BE2C (cell line): ENCODE data around the gene TKT.

Experiments
- DNase-seq: peaks from one replicate; pipeline ENCODE4 v3.0.0-alpha.2; 2020
- H3K27me3 ChIP-seq: fragments of 250-450 bp; sonication (Bioruptor Pico); 2 replicates; pipeline ENCODE4 v1.5.1; 2020; ENCODE audit warnings: mild to moderate bottlenecking
- H3K36me3 ChIP-seq: fragments of 250-450 bp; sonication (Bioruptor Pico); 2 replicates; pipeline ENCODE4 v1.5.1; 2020; ENCODE audit warnings: mild to moderate bottlenecking
- H3K4me1 ChIP-seq: fragments of 250-450 bp; sonication (Bioruptor Pico); 2 replicates; pipeline ENCODE4 v1.5.1; 2020
- H3K4me3 ChIP-seq: 2 replicates; pipeline ENCODE4 v1.5.1; 2011; ENCODE audit warnings: low read depth, low read length
- H3K9me3 ChIP-seq: fragments of 250-450 bp; sonication (Bioruptor Pico); 2 replicates; pipeline ENCODE4 v1.5.1; 2020
- TF ChIP-seq, protein P1 (sequence below): IDR thresholded peaks from 2 replicates; pipeline ENCODE4 v1.5.1; 2012; ENCODE audit warnings: mild to moderate bottlenecking, low read depth, low read length

Gene TKT

DNA sequence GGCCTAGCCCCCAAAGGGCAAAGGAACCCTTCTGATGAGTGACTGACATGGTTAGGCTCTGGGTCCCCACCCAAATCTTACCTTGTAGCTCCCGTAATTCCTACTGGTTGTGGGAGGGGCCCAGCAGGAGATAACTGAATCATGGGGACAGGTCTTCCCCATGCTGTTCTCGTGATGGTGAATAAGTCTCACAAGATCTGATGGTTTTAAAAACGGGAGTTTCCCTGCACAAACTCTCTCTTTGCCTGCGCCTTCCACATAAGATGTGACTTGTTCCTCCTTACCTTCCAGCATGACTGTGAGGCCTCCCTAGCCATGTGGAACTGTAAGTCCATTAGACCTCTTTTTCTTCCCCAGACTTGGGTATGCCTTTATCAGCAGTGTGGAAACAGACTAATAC lies 16.9 kb downstream of the TKT start:
- no peaks in the 10 kb centered on the region for H3K27me3 ChIP-seq
- no peak for DNase-seq
- peaks cover 65% of the 10 kb centered on the region for H3K36me3 ChIP-seq
- H3K4me1 ChIP-seq: no peaks in the 10 kb centered on the region
- H3K4me3 ChIP-seq: no peak overlapping the region
- TF ChIP-seq, protein P1, sequence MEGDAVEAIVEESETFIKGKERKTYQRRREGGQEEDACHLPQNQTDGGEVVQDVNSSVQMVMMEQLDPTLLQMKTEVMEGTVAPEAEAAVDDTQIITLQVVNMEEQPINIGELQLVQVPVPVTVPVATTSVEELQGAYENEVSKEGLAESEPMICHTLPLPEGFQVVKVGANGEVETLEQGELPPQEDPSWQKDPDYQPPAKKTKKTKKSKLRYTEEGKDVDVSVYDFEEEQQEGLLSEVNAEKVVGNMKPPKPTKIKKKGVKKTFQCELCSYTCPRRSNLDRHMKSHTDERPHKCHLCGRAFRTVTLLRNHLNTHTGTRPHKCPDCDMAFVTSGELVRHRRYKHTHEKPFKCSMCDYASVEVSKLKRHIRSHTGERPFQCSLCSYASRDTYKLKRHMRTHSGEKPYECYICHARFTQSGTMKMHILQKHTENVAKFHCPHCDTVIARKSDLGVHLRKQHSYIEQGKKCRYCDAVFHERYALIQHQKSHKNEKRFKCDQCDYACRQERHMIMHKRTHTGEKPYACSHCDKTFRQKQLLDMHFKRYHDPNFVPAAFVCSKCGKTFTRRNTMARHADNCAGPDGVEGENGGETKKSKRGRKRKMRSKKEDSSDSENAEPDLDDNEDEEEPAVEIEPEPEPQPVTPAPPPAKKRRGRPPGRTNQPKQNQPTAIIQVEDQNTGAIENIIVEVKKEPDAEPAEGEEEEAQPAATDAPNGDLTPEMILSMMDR: no peak
- no peaks in the 10 kb centered on the region for H3K9me3 ChIP-seq

DNA sequence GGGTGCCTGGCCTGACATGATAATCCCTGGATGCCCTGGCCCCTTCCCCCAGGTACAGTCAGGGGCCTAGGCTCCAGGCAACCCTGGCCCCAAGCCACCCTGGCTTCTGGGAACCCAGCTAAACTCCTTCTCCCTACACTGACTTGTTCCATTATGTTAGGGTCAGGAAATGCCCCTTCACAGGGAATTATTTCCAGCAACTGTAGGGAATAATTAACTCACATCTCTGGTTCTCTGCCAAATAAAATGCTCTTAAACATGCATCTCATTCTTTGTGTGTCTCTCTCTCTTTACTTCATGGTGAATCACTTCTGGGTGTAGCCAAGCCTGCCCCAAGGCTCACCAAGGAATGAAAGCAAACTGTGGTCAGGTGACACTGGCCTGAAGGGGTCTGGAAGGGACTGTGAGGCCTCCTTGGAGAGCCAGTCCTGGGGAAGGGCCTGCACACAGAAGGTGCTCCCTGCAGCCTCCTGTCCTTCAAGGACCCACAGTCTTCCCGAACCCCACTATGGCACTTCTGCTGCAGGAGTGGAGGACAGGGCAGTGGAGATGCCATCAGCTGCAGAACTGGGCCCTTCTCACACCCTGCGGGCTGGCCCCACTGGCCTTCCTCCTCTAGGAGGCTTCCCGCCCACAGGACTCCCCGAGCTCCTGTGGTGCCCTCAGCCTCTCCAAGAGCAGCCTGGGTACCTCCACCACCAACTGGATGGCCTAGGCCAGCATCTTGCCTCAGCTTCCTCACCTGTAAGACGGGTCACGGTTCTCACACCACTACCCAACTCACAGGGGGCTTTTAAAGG lies 17.6 kb downstream of the TKT start:
- no peak for DNase-seq
- no peaks in the 10 kb centered on the region for H3K27me3 ChIP-seq
- no peak overlapping the region for H3K4me3 ChIP-seq

DNA sequence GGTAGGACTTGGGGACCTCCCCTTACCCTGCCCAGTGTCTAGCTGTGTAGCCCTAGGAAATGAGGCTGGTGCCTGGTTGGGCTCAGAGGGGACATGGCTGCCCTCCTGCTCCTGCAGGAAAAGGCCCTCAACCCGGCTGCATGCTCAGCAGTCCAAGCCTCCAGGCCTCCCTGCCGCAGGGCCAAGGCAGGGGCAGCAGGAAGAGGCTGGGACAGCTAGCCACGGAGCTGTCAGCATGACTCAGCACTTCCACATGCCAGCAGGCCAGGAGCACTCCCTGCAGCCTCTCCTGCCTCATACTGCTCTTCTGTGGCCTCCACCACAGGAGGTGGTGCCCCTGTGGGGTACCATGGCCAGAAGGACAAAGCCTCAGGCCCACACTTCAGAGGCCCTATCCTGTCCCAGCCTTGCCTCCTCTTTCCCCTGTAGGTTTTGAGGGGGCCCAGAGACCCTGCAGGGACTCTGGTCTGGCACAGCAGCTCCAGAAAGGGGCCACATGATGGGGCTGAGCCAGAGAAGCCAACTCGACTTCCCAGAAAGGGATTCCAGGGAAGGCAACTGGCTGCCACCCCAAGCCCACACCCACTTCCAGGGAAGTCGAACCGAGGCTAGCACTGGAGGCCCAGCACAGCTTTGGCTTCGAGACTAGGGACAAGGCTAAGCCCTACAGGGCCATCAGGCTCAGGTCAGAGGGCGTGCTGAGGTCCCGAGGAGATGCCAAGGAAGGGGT lies 19.5 kb downstream of the TKT start:
- peaks cover 69% of the 10 kb centered on the region for H3K36me3 ChIP-seq
- no peaks in the 10 kb centered on the region for H3K9me3 ChIP-seq
- H3K4me1 ChIP-seq: no peaks in the 10 kb centered on the region
- H3K27me3 ChIP-seq: no peaks in the 10 kb centered on the region
- DNase-seq: peak; percentile 41
- H3K4me3 ChIP-seq: no peak overlapping the region
- TF ChIP-seq, protein P1: no peak

More for the DNA sequence above, 17.6 kb downstream of the TKT start:
- H3K9me3 ChIP-seq: no peaks in the 10 kb centered on the region
- H3K36me3 ChIP-seq: peaks cover 68% of the 10 kb centered on the region
- no peaks in the 10 kb centered on the region for H3K4me1 ChIP-seq
- TF ChIP-seq, protein P1: no peak

DNA sequence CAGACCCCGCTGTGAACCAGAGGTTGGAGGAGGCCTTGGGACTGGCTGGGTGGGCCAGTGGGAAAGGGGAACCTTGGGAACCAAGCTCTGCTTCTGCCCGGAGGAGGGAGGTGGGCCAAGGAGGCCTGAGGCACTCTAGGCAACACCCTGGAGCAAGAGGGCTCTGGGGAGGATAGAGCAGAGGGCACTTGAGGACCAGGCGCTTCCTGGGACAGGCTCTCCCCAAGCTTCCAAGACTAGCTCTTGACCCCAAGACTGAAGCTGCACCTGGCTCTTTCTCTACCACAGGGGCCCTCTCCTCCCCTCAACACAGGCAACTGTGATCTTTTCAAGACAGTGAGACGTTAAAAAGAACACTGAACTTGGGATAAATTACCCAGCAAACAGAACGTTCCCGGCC lies 20.3 kb downstream of the TKT start:
- TF ChIP-seq, protein P1: no peak
- Histone ChIP-seq H3K27me3 (no peaks in the 10 kb centered on the region), H3K4me3 (no peak overlapping the region), H3K36me3 (peaks cover 70% of the 10 kb centered on the region), H3K9me3 (no peaks in the 10 kb centered on the region), H3K4me1 (no peaks in the 10 kb centered on the region)
- no peak for DNase-seq

DNA sequence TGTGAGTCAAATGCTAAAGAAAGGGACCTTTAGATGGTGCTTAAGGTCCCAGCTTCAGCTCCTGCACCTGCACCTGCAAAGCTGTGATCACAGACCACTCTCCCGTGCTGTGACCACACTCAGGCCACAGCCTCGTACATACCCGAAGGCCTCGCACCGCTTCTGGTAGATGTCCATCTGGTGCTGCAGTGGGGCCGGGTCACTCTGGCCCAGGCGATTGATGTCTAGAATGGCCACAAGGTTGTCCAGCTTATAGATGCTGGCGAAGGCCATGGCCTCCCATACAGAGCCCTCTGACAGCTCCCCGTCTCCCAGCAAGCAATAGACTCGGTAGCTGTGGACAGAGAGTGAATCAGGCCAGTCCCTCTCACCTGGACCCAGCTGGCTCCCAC lies 21.0 kb downstream of the TKT start:
- Histone ChIP-seq H3K4me1 (no peaks in the 10 kb centered on the region), H3K36me3 (peaks cover 69% of the 10 kb centered on the region), H3K27me3 (no peaks in the 10 kb centered on the region), H3K4me3 (no peak overlapping the region), H3K9me3 (no peaks in the 10 kb centered on the region)
- no peak for DNase-seq
- TF ChIP-seq, protein P1: no peak
